HG02642 (cell line): ENCODE results near the gene EYS.

Source experiments
- ATAC-seq: cut with Tn5 transposase; IDR thresholded peaks from one replicate; pipeline ENCODE4 v1.9.1; 2021; ENCODE audit warnings: mild to moderate bottlenecking; ENCODE audit not compliant: unreplicated experiment, poor library complexity

The EYS gene

DNA sequence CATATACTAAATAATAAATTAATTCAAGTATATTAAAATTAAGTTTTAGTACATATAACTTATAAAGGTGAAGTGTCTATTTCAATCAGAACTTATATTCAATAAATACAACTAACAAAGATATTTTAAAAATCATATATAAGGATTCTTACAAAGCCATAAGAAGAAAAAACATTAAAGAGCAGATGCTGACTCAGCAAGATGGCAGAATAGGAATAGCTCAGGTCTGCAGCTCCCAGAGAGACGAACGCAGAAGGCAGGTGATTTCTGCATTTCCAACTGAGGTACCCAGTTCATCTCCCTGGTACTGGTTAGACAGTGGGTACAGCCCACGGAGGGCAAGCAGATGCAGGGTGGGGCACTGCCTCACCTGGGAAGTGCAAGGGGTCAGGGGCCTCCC is 811.1 kb downstream of the EYS start:
- no peak for ATAC-seq

GRCh38 chr6:64890609-64891008 is 816.4 kb downstream of the EYS start:
- no peak for ATAC-seq

- ATAC-seq: no peak
These were observed 817.9 kb downstream of the EYS start for GRCh38 chr6:64889144-64889543.

- ATAC-seq: no peak
These were observed 832.2 kb downstream of the EYS start for GRCh38 chr6:64874776-64875175.

DNA sequence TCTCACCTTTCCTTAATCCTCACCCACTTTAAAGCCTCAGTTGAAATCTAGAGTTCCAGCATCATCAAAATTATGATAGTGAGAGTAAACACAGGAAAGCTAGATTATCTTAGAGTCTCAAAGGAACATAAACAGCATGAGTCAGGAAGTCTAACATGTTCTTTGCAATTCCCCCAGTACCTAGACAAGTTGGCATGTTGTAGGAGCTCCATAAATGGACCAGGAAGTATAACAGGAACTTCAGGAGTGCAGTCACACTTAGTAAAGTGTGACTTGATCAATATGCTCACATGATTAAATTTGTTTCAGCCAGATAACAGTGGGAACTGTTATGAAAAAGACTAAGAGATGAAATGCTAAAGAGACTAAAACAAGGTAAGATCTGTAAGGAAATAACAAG is 834.4 kb downstream of the EYS start:
- ATAC-seq: no peak

- ATAC-seq: no peak
These were observed 845.9 kb downstream of the EYS start for GRCh38 chr6:64861039-64861651.

GRCh38 chr6:64860203-64860602 is 846.8 kb downstream of the EYS start:
- ATAC-seq: no peak

DNA sequence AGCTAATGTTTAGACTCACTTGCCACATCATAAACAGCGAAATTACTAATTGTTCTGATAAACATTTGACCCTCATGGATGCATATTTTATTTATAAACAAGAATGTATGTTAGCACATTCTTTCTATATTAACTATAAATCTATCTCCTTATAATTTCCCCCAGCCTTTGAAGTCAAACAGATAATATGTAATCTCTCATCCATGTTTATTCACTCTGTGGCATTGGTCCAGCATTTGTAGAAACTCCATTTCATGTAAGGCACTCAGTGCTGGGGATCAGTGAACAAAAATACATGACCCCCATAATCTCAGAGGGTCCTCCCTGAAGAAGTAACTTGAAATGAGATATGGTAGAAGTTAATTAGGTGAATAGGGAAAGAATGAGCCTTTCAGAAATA is 856.9 kb downstream of the EYS start:
- ATAC-seq: no peak

GRCh38 chr6:64848467-64848866 is 858.6 kb downstream of the EYS start:
- no peak for ATAC-seq

- ATAC-seq: no peak
These were observed 859.6 kb downstream of the EYS start for GRCh38 chr6:64847396-64847795.

GRCh38 chr6:64838726-64839125 is 868.3 kb downstream of the EYS start:
- ATAC-seq: no peak

- no peak for ATAC-seq
These were observed 875.3 kb downstream of the EYS start for GRCh38 chr6:64831680-64832079.

- ATAC-seq: no peak
These were observed 889.5 kb downstream of the EYS start for GRCh38 chr6:64817525-64817924.

GRCh38 chr6:64815718-64816117 is 891.3 kb downstream of the EYS start:
- no peak for ATAC-seq

DNA sequence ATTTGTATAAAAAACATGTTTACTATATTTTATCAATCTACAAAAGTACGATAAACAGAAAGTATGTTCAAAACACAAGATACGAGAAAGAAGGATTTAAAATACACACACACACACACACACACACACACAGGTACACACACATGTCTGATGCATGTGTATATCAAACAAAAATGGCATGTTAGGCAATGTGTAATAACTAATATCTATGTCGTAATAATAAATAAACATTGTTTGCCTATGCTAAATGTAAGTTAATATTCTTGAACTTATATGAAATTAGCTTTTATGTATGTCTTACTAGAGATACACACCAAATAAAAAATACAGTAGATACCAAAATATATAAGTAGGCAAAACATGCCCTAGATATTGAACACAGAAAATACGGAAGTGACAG is 894.9 kb downstream of the EYS start:
- ATAC-seq: no peak

GRCh38 chr6:64811119-64811518 is 895.9 kb downstream of the EYS start:
- ATAC-seq: no peak

DNA sequence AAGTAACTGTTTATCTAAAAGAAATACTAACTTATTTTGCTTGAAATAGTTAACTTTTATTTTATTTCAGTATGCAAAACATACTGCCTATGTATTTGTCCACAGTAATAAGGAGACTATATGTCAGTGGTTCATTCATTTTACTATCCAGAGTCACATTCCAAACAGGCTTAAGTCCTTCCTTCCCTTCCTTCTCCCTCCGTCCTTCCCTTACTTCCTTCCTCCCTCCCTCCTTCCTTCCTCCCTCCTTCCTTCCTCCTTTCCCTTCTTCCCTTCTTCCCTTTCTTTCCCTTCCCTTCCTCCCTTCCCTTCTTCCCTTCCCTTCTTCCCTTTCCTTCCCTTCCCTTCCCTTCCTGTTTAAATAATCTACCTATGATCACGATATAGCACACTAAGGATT is 899.2 kb downstream of the EYS start:
- no peak for ATAC-seq

DNA sequence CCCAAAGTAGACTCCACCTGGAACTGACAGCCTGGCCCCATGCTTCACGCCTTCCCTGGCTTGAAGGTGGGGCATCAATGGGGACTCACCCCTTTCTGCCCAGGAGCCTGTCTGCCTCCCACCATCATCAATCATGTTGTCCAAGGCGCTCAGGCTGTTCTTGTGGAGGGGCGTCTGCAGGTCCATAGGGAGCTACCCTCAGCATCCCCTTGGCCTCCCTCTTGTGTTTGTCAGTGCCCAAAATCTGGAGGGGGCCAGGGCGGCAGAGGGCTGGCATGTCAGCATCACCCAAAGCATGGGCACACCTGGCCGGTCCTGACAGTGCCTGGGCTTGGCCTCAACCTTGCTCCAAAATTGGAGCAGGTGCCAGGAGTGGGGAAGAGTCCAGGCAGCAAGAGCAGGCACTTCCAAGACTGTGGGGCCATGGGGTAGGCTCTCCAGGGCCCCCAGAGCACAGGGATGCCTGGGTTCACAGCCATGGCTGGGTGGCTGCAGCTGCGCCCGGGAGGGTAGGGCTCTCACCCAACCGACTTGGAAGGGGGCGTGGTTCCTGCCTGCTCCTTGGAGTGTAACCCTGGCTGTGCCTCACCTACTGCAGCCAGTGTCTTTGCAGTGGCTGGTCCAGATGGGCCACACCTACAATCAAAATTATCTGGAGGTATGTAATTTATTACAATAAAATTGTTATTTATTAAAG is 903.4 kb downstream of the EYS start:
- ATAC-seq: no peak

- no peak for ATAC-seq
These were observed 914.5 kb downstream of the EYS start for GRCh38 chr6:64792534-64792933.

GRCh38 chr6:64789476-64789875 is 917.5 kb downstream of the EYS start:
- ATAC-seq: no peak

GRCh38 chr6:64786736-64787135 is 920.3 kb downstream of the EYS start:
- ATAC-seq: no peak

GRCh38 chr6:64782877-64783276 is 924.1 kb downstream of the EYS start:
- ATAC-seq: no peak
